ENCODE data around the gene NOL8. TPM values are rescaled to one million over a fixed set of nuclear protein-coding genes. Genes with fewer than 3 reads are reported as not detected.
A peak's percentile ranks its signal among the peaks of the same experiment; 100 is the strongest.

Gene NOL8
- total and polyA plus RNA-seq, 2 experiments from 2014 or later: 26.0 to 42.7 TPM

DNA sequence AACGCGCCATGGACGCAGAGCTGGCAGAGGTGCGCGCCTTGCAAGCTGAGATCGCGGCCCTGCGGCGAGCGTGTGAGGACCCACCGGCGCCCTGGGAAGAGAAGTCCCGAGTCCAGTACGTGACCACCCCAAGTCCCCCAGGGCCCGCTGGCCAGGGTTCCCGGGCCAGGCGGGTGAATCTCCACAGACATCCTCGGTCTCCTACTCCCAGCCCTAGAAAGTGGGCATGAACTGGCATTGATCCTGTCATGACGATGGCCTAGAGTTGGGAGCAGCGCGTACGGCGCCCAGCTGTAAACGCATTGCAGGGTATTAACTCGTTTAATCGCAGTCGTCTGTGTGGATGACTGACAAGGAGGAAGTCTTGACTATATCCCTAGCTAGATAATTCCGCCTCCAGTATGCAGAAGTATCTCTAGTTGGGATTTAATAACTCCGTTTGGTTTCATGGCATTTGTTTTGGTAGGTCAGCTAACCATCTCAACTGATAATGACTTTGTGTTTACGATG, 896 bp upstream of the NOL8 start:
- Mint-ChIP-seq H3K9me3 (no peaks in the 10 kb centered on the region), H3K4me3 (peak overlapping the region; percentile 95), H3K27me3 (ENCODE audit: insufficient read depth, low read depth, poor library complexity) (peaks cover 5% of the 10 kb centered on the region), H3K27ac (peak overlapping the region; percentile 99; the same call in 1 of the 2 replicates), H3K36me3 (ENCODE audit: low read depth) (peaks cover 19% of the 10 kb centered on the region; the same call in 2 of the 3 replicates), H3K4me1 (peaks cover 22% of the 10 kb centered on the region)
- Histone ChIP-seq H3K4me1 (ENCODE audit: insufficient read depth) (peaks cover 19% of the 10 kb centered on the region), H4K20me1 (replicated peaks; ENCODE audit: insufficient read depth) (no peaks in the 10 kb centered on the region), H2AFZ (peak overlapping the region; percentile 100), H3K9me2 (ENCODE audit: insufficient read depth) (no peaks in the 10 kb centered on the region), H3K4me2 (peak overlapping the region; percentile 100), H3K4me3 (peak overlapping the region; percentile 87), H3K36me3 (ENCODE audit: insufficient read depth) (peaks cover 19% of the 10 kb centered on the region), H3K27ac (ENCODE audit: low read depth) (no peak overlapping the region), H3K79me2 (replicated peaks; ENCODE audit: insufficient read depth) (peaks cover 36% of the 10 kb centered on the region), H3F3A (replicated peaks; ENCODE audit: low read depth) (0 out of 2 replicates have a peak, but pooled peaks cover 4% of the 10 kb centered on the region), H3K27me3 (ENCODE audit: insufficient read depth) (no peaks in the 10 kb centered on the region)
- TF ChIP-seq ZNF331 (CRISPR knock-in tag; IDR thresholded peaks at IDR 0.05; ENCODE audit: low read depth) (no peak), EZH2 (IDR thresholded peaks at IDR 0.05; ENCODE audit: low read depth, unreplicated experiment) (no peak), JUNB (IDR thresholded peaks at IDR 0.05; ENCODE audit: unreplicated experiment) (no peak), NANOG (IDR thresholded peaks at IDR 0.05; ENCODE audit: borderline replicate concordance) (no peak), STAT1 (IDR thresholded peaks at IDR 0.05; ENCODE audit: unreplicated experiment) (no peak), CREB1 (CRISPR knock-in tag; IDR thresholded peaks at IDR 0.05; ENCODE audit: low read depth) (no peak), EZH2phosphoT487 (IDR thresholded peaks at IDR 0.05; ENCODE audit: unreplicated experiment) (no peak), ZNF114 (CRISPR knock-in tag; IDR thresholded peaks at IDR 0.05) (no peak), POLR2AphosphoS5 (IDR thresholded peaks at IDR 0.05; ENCODE audit: low read depth) (no peak)
- TF ChIP-seq, protein P1, sequence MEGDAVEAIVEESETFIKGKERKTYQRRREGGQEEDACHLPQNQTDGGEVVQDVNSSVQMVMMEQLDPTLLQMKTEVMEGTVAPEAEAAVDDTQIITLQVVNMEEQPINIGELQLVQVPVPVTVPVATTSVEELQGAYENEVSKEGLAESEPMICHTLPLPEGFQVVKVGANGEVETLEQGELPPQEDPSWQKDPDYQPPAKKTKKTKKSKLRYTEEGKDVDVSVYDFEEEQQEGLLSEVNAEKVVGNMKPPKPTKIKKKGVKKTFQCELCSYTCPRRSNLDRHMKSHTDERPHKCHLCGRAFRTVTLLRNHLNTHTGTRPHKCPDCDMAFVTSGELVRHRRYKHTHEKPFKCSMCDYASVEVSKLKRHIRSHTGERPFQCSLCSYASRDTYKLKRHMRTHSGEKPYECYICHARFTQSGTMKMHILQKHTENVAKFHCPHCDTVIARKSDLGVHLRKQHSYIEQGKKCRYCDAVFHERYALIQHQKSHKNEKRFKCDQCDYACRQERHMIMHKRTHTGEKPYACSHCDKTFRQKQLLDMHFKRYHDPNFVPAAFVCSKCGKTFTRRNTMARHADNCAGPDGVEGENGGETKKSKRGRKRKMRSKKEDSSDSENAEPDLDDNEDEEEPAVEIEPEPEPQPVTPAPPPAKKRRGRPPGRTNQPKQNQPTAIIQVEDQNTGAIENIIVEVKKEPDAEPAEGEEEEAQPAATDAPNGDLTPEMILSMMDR (conservative IDR thresholded peaks at IDR 0.05; ENCODE audit: low read depth in 2 of 2): no peak
- TF ChIP-seq, protein P2, sequence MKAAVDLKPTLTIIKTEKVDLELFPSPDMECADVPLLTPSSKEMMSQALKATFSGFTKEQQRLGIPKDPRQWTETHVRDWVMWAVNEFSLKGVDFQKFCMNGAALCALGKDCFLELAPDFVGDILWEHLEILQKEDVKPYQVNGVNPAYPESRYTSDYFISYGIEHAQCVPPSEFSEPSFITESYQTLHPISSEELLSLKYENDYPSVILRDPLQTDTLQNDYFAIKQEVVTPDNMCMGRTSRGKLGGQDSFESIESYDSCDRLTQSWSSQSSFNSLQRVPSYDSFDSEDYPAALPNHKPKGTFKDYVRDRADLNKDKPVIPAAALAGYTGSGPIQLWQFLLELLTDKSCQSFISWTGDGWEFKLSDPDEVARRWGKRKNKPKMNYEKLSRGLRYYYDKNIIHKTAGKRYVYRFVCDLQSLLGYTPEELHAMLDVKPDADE (IDR thresholded peaks at IDR 0.05): no peak
- TF ChIP-seq, protein P3, sequence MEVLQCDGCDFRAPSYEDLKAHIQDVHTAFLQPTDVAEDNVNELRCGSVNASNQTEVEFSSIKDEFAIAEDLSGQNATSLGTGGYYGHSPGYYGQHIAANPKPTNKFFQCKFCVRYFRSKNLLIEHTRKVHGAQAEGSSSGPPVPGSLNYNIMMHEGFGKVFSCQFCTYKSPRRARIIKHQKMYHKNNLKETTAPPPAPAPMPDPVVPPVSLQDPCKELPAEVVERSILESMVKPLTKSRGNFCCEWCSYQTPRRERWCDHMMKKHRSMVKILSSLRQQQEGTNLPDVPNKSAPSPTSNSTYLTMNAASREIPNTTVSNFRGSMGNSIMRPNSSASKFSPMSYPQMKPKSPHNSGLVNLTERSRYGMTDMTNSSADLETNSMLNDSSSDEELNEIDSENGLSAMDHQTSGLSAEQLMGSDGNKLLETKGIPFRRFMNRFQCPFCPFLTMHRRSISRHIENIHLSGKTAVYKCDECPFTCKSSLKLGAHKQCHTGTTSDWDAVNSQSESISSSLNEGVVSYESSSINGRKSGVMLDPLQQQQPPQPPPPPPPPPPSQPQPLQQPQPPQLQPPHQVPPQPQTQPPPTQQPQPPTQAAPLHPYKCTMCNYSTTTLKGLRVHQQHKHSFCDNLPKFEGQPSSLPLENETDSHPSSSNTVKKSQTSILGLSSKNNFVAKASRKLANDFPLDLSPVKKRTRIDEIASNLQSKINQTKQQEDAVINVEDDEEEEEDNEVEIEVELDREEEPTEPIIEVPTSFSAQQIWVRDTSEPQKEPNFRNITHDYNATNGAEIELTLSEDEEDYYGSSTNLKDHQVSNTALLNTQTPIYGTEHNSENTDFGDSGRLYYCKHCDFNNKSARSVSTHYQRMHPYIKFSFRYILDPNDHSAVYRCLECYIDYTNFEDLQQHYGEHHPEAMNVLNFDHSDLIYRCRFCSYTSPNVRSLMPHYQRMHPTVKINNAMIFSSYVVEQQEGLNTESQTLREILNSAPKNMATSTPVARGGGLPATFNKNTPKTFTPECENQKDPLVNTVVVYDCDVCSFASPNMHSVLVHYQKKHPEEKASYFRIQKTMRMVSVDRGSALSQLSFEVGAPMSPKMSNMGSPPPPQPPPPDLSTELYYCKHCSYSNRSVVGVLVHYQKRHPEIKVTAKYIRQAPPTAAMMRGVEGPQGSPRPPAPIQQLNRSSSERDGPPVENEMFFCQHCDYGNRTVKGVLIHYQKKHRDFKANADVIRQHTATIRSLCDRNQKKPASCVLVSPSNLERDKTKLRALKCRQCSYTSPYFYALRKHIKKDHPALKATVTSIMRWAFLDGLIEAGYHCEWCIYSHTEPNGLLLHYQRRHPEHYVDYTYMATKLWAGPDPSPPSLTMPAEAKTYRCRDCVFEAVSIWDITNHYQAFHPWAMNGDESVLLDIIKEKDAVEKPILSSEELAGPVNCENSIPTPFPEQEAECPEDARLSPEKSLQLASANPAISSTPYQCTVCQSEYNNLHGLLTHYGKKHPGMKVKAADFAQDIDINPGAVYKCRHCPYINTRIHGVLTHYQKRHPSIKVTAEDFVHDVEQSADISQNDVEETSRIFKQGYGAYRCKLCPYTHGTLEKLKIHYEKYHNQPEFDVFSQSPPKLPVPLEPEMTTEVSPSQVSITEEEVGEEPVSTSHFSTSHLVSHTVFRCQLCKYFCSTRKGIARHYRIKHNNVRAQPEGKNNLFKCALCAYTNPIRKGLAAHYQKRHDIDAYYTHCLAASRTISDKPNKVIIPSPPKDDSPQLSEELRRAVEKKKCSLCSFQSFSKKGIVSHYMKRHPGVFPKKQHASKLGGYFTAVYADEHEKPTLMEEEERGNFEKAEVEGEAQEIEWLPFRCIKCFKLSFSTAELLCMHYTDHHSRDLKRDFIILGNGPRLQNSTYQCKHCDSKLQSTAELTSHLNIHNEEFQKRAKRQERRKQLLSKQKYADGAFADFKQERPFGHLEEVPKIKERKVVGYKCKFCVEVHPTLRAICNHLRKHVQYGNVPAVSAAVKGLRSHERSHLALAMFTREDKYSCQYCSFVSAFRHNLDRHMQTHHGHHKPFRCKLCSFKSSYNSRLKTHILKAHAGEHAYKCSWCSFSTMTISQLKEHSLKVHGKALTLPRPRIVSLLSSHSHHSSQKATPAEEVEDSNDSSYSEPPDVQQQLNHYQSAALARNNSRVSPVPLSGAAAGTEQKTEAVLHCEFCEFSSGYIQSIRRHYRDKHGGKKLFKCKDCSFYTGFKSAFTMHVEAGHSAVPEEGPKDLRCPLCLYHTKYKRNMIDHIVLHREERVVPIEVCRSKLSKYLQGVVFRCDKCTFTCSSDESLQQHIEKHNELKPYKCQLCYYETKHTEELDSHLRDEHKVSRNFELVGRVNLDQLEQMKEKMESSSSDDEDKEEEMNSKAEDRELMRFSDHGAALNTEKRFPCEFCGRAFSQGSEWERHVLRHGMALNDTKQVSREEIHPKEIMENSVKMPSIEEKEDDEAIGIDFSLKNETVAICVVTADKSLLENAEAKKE (CRISPR knock-in tag; IDR thresholded peaks at IDR 0.05): no peak
- DNase-seq (ENCODE audit: low spot score) (no peak), ATAC-seq (peak; percentile 20)

Measured in GM23338 (cell line).